HG02588 (cell line): ENCODE measurements around the gene NRCAM.
A peak's percentile ranks its signal among the peaks of the same experiment; 100 is the strongest.

Experiments
- ATAC-seq: cut with Tn5 transposase; IDR thresholded peaks from one replicate; pipeline ENCODE4 v1.9.1; 2021; ENCODE audit warnings: mild to moderate bottlenecking, moderate library complexity; ENCODE audit not compliant: unreplicated experiment

The NRCAM gene

GRCh38 chr7:108252177-108252576 lies 204.1 kb downstream of the NRCAM start:
- ATAC-seq: no peak

GRCh38 chr7:108251700-108252099 lies 204.5 kb downstream of the NRCAM start:
- ATAC-seq: no peak

- no peak for ATAC-seq
Observed at GRCh38 chr7:108249453-108249852, 206.8 kb downstream of the NRCAM start.

GRCh38 chr7:108248821-108249220 lies 207.4 kb downstream of the NRCAM start:
- ATAC-seq: no peak

GRCh38 chr7:108248418-108248817 lies 207.8 kb downstream of the NRCAM start:
- no peak for ATAC-seq

- no peak for ATAC-seq
Observed at GRCh38 chr7:108247614-108248013, 208.6 kb downstream of the NRCAM start.

- ATAC-seq: peak; percentile 84
Observed at GRCh38 chr7:108246227-108246837, 209.9 kb downstream of the NRCAM start.

- no peak for ATAC-seq
Observed at GRCh38 chr7:108245523-108246226, 210.6 kb downstream of the NRCAM start.

GRCh38 chr7:108244110-108244509 lies 212.1 kb downstream of the NRCAM start:
- ATAC-seq: no peak

GRCh38 chr7:108239501-108240225 lies 216.6 kb downstream of the NRCAM start:
- no peak for ATAC-seq

GRCh38 chr7:108236681-108237415 lies 219.4 kb downstream of the NRCAM start:
- no peak for ATAC-seq

GRCh38 chr7:108235451-108236061 lies 220.7 kb downstream of the NRCAM start:
- no peak for ATAC-seq

- ATAC-seq: no peak
Observed at GRCh38 chr7:108234971-108235450, 221.2 kb downstream of the NRCAM start.

- ATAC-seq: no peak
Observed at GRCh38 chr7:108234281-108234680, 222.0 kb downstream of the NRCAM start.

GRCh38 chr7:108232076-108232475 lies 224.2 kb downstream of the NRCAM start:
- no peak for ATAC-seq

GRCh38 chr7:108231221-108231620 lies 225.0 kb downstream of the NRCAM start:
- ATAC-seq: no peak

GRCh38 chr7:108227366-108227765 lies 228.9 kb downstream of the NRCAM start:
- no peak for ATAC-seq

- no peak for ATAC-seq
Observed at GRCh38 chr7:108226816-108227299, 229.4 kb downstream of the NRCAM start.

GRCh38 chr7:108225531-108226181 lies 230.6 kb downstream of the NRCAM start:
- no peak for ATAC-seq

GRCh38 chr7:108224387-108224786 lies 231.8 kb downstream of the NRCAM start:
- no peak for ATAC-seq
